Measurements from ENCODE around the gene CTIF. TPM values are rescaled to one million over a fixed set of nuclear protein-coding genes. Genes with fewer than 3 reads are reported as not detected.
A peak's percentile ranks its signal among the peaks of the same experiment; 100 is the strongest.

Gene CTIF
- total and polyA plus RNA-seq, 12 donors: 20.5 to 159 (median 57.0) TPM

GRCh38 chr18:48705531-48705930 lies 166.7 kb downstream of the CTIF start:
- Histone ChIP-seq H3K9me3 (replicated peaks in 1 of 3) (no peaks in the 10 kb centered on the region), H3K4me1 (replicated peaks in 1 of 2) (no peaks in the 10 kb centered on the region), H3K27ac (no peak overlapping the region), H3K4me3 (no peak overlapping the region), H3K27me3 (no peaks in the 10 kb centered on the region), H3K36me3 (replicated peaks in 1 of 2) (no peaks in the 10 kb centered on the region)
- intact Hi-C loops (cut with DNase I): no loop called here
- no peak for DNase-seq
- no peak for TF ChIP-seq CTCF (IDR thresholded peaks at IDR 0.05)
- TF ChIP-seq POLR2A (IDR thresholded peaks at IDR 0.05): no peak
- 93 to 98% (median 97%) methylated on average over 6 to 11 of the region's 11 CpGs for WGBS, 4 donors

GRCh38 chr18:48706731-48707130 lies 167.9 kb downstream of the CTIF start:
- intact Hi-C loops (cut with DNase I): no loop called here
- TF ChIP-seq CTCF (IDR thresholded peaks at IDR 0.05) (no peak), POLR2A (IDR thresholded peaks at IDR 0.05) (no peak)
- no peak overlapping the region for H3K4me3 ChIP-seq
- H3K27ac ChIP-seq: peak overlapping the region in 1 of 5 donors; percentile 26
- H3K27me3 ChIP-seq: no peaks in the 10 kb centered on the region
- H3K36me3 ChIP-seq (replicated peaks in 1 of 2): no peaks in the 10 kb centered on the region
- 79 to 87% (median 83%) methylated on average over 4 to 5 of the region's 5 CpGs for WGBS, 4 donors
- no peaks in the 10 kb centered on the region for H3K4me1 ChIP-seq (replicated peaks in 1 of 2)
- peak in 1 of 7 donors; percentile 80 for DNase-seq
- H3K9me3 ChIP-seq (replicated peaks in 1 of 3): no peaks in the 10 kb centered on the region

GRCh38 chr18:48707636-48708296 lies 168.9 kb downstream of the CTIF start:
- WGBS, 4 donors: 87 to 91% (median 90%) methylated on average over 7 of the region's 7 CpGs
- H3K27ac ChIP-seq: no peak overlapping the region
- no peaks in the 10 kb centered on the region for H3K27me3 ChIP-seq
- no peaks in the 10 kb centered on the region for H3K36me3 ChIP-seq (replicated peaks in 1 of 2)
- no peak for DNase-seq
- intact Hi-C loops (cut with DNase I): no loop called here
- peaks cover 0 to 10% of the 10 kb centered on the region in 2 donors for H3K4me1 ChIP-seq (replicated peaks in 1 of 2)
- TF ChIP-seq CTCF (IDR thresholded peaks at IDR 0.05): no peak
- no peak for TF ChIP-seq POLR2A (IDR thresholded peaks at IDR 0.05)
- H3K9me3 ChIP-seq (replicated peaks in 1 of 3): no peaks in the 10 kb centered on the region
- H3K4me3 ChIP-seq: no peak overlapping the region

GRCh38 chr18:48708807-48709206 lies 170.0 kb downstream of the CTIF start:
- H3K9me3 ChIP-seq (replicated peaks in 1 of 3): no peaks in the 10 kb centered on the region
- DNase-seq: no peak
- intact Hi-C loops (cut with DNase I): no loop called here
- H3K27me3 ChIP-seq: no peaks in the 10 kb centered on the region
- 82 to 100% (median 89%) methylated on average over 3 of the region's 3 CpGs for WGBS, 4 donors
- H3K36me3 ChIP-seq (replicated peaks in 1 of 2): no peaks in the 10 kb centered on the region
- TF ChIP-seq CTCF (IDR thresholded peaks at IDR 0.05) (no peak), POLR2A (IDR thresholded peaks at IDR 0.05) (no peak)
- H3K4me1 ChIP-seq (replicated peaks in 1 of 2): peaks cover 0 to 18% of the 10 kb centered on the region in 2 donors
- no peak overlapping the region for H3K4me3 ChIP-seq
- H3K27ac ChIP-seq: peak overlapping the region in 2 of 5 donors; percentile 24 to 32
